NCI-H1105 (cell line): ENCODE measurements around the gene GATA5.

Source experiments
- DNase-seq: peaks from one replicate; lab custom pipeline; 2025; lab: John Stamatoyannopoulos, UW

The GATA5 gene

GRCh38 chr20:62454904-62455636, 20.7 kb downstream of the GATA5 start:
- DNase-seq, result no peak

GRCh38 chr20:62453186-62453808, 22.5 kb downstream of the GATA5 start:
- DNase-seq, result no peak

- DNase-seq, result no peak
Measured at GRCh38 chr20:62452475-62453095, 23.2 kb downstream of the GATA5 start.

GRCh38 chr20:62451970-62452369, 23.8 kb downstream of the GATA5 start:
- DNase-seq, result no peak

GRCh38 chr20:62451156-62451767, 24.5 kb downstream of the GATA5 start:
- no peak for DNase-seq

- no peak for DNase-seq
Measured at GRCh38 chr20:62449951-62450691, 25.7 kb downstream of the GATA5 start.

GRCh38 chr20:62448788-62449187, 27.0 kb downstream of the GATA5 start:
- no peak for DNase-seq

GRCh38 chr20:62448038-62448437, 27.8 kb downstream of the GATA5 start:
- DNase-seq, result no peak

- no peak for DNase-seq
Measured at GRCh38 chr20:62446888-62447869, 28.6 kb downstream of the GATA5 start.

- DNase-seq, result no peak
Measured at GRCh38 chr20:62446481-62446880, 29.3 kb downstream of the GATA5 start.

GRCh38 chr20:62445553-62446340, 30.0 kb downstream of the GATA5 start:
- no peak for DNase-seq

GRCh38 chr20:62444286-62444685, 31.5 kb downstream of the GATA5 start:
- no peak for DNase-seq

GRCh38 chr20:62441987-62442539, 33.7 kb downstream of the GATA5 start:
- no peak for DNase-seq

GRCh38 chr20:62439218-62439617, 36.6 kb downstream of the GATA5 start:
- no peak for DNase-seq

GRCh38 chr20:62437927-62438326, 37.9 kb downstream of the GATA5 start:
- peak; percentile 85 for DNase-seq

GRCh38 chr20:62437496-62437895, 38.3 kb downstream of the GATA5 start:
- no peak for DNase-seq

GRCh38 chr20:62436692-62437091, 39.1 kb downstream of the GATA5 start:
- DNase-seq, result no peak

- no peak for DNase-seq
Measured at GRCh38 chr20:62433658-62434497, 41.9 kb downstream of the GATA5 start.
